SK-N-SH treated with all-trans-retinoic acid at 6 μM for 48 hours (cell line): Measurements from ENCODE around the gene STAM.

Experiments used
- ARNTL ChIP-seq: fragments of 450-650 bp; formaldehyde crosslinking; IDR thresholded peaks from 2 replicates; pipeline ENCODE4 v1.5.0; 2020; ENCODE audit warnings: low read depth, mild to moderate bottlenecking, moderate library complexity, borderline replicate concordance
- CSDC2 ChIP-seq: fragments of 250-450 bp; sonication (Bioruptor Pico); IDR thresholded peaks from 2 replicates; pipeline ENCODE4 v1.5.0; 2020; ENCODE audit warnings: mild to moderate bottlenecking, moderate library complexity
- CSRNP3 ChIP-seq: fragments of 250-450 bp; sonication (Bioruptor Pico); IDR thresholded peaks from 2 replicates; pipeline ENCODE4 v1.5.1; 2021; ENCODE audit warnings: mild to moderate bottlenecking, moderate library complexity
- ESRRG ChIP-seq: fragments of 250-450 bp; sonication (Bioruptor Pico); IDR thresholded peaks from 2 replicates; pipeline ENCODE4 v1.6.1; 2021; ENCODE audit warnings: mild to moderate bottlenecking
- ISL1 ChIP-seq: fragments of 250-450 bp; sonication (Bioruptor Pico); IDR thresholded peaks from 2 replicates; pipeline ENCODE4 v2.1.2; 2022; ENCODE audit warnings: mild to moderate bottlenecking, moderate library complexity
- OSR1 ChIP-seq: fragments of 250-450 bp; sonication (Bioruptor Pico); IDR thresholded peaks from 2 replicates; pipeline ENCODE4 v1.8.0; 2022; ENCODE audit warnings: moderate library complexity, mild to moderate bottlenecking, inconsistent platforms
- PATZ1 ChIP-seq: fragments of 250-450 bp; sonication (Bioruptor Pico); IDR thresholded peaks from 2 replicates; pipeline ENCODE4 v1.8.0; 2020; ENCODE audit warnings: mild to moderate bottlenecking, moderate library complexity, borderline replicate concordance
- PPARA ChIP-seq: fragments of 250-450 bp; sonication (Bioruptor Pico); IDR thresholded peaks from 2 replicates; pipeline ENCODE4 v1.5.0; 2020; ENCODE audit warnings: mild to moderate bottlenecking, borderline replicate concordance
- SNAI2 ChIP-seq: fragments of 250-450 bp; sonication (Bioruptor Pico); IDR thresholded peaks from 2 replicates; pipeline ENCODE4 v1.5.0; 2020; ENCODE audit warnings: mild to moderate bottlenecking, moderate library complexity
- ZFP3 ChIP-seq: fragments of 250-450 bp; sonication (Bioruptor Pico); IDR thresholded peaks from 2 replicates; pipeline ENCODE4 v1.5.0; 2020; ENCODE audit warnings: mild to moderate bottlenecking, moderate library complexity
- ZNF8 ChIP-seq: fragments of 450-650 bp; formaldehyde crosslinking; IDR thresholded peaks from 2 replicates; pipeline ENCODE4 v1.5.0; 2020; ENCODE audit warnings: mild to moderate bottlenecking, moderate library complexity

GRCh38 chr10:17663450-17663849 is 19.5 kb downstream of the STAM start:
- no peak for TF ChIP-seq PATZ1 (CRISPR knock-in tag)
- TF ChIP-seq CSRNP3 (CRISPR knock-in tag) = no peak
- TF ChIP-seq ARNTL = no peak
- no peak for TF ChIP-seq OSR1 (CRISPR knock-in tag)
- no peak for TF ChIP-seq PPARA (CRISPR knock-in tag)
- no peak for TF ChIP-seq ZNF8 (CRISPR knock-in tag)
- TF ChIP-seq SNAI2 (CRISPR knock-in tag) = no peak
- TF ChIP-seq CSDC2 (CRISPR knock-in tag) = no peak
- TF ChIP-seq ISL1 (CRISPR knock-in tag) = no peak
- TF ChIP-seq ESRRG (CRISPR knock-in tag) = no peak
- TF ChIP-seq ZFP3 (CRISPR knock-in tag) = no peak
